HepG2 (cell line): ENCODE results near the gene AGAP1. TPM values are rescaled to one million over a fixed set of nuclear protein-coding genes. Genes with fewer than 3 reads are reported as not detected.

Source experiments
- ATAC-seq: fragments of 200-7000 bp; cut with Tn5 transposase; 3 replicates; pipeline ENCODE4 v1.9.1; 2020; ENCODE audit warnings: mild to moderate bottlenecking, moderate library complexity
- BruUV-seq: library from RNA; stranded (reverse); fragments of 400-500 nt; replicated peaks from 2 replicates; lab custom pipeline; 2021; lab: Mats Ljungman, UMichigan
- CTCF ChIA-PET: fragments of 300-600 bp; formaldehyde crosslinking; extraction: SDS; loops from one replicate; lab custom pipeline; 2021; ENCODE audit warnings: low total read pairs, inconsistent platforms, low intra/inter-chr PET ratio; lab: Yijun Ruan, JAX
- POLR2A ChIA-PET: fragments of 350-600 bp; sonication (Branson Sonifier 250); formaldehyde crosslinking; loops from one replicate; lab custom pipeline; 2020; ENCODE audit warnings: antibody characterized with exemption, inconsistent platforms; lab: Yijun Ruan, JAX
- DNase-seq: peaks from one replicate; pipeline ENCODE4 v3.0.0-alpha.2; 2015; ENCODE audit warnings: low spot score
- FAIRE-seq: peaks from 3 replicates; lab custom pipeline; 2011; peaks lifted over from hg19 to GRCh38; lab: Jason Lieb, UNC
- H2AFZ ChIP-seq: one replicate; pipeline ENCODE4 v1.6.1; 2011; ENCODE audit warnings: low read length, inconsistent platforms
- H3K27ac ChIP-seq: fragments of 300-600 bp; 3 replicates; pipeline ENCODE4 v1.8.0; 2011; ENCODE audit warnings: mixed run types, mild to moderate bottlenecking, mixed read lengths, low read length, inconsistent platforms; ENCODE audit not compliant: insufficient read depth; ENCODE audit errors: extremely low read length
- H3K27me3 ChIP-seq, 2 experiments: fragments of 200-600 bp in 1 of 2; 2 replicates in 1 of 2; 3 replicates in 1 of 2; pipeline versions ENCODE4 v1.6.0 to v1.8.0; 2011; ENCODE audit warnings: low read length in 2 of 2, mild to moderate bottlenecking in 2 of 2, moderate library complexity in 2 of 2, inconsistent platforms in 1 of 2; ENCODE audit not compliant: insufficient read depth in 2 of 2, control insufficient read depth in 1 of 2
- H3K36me3 ChIP-seq, 2 experiments: fragments of 200-600 bp in 1 of 2; replicated peaks in 1 of 2; 2 replicates in 1 of 2; 3 replicates in 1 of 2; pipeline versions ENCODE4 v1.5.1 to v1.8.0; 2011; ENCODE audit warnings: low read length in 2 of 2, inconsistent platforms in 1 of 2; ENCODE audit not compliant: insufficient read depth in 2 of 2, control insufficient read depth in 1 of 2
- H3K4me1 ChIP-seq: 2 replicates; pipeline ENCODE4 v1.5.1; 2012; ENCODE audit warnings: low read length, inconsistent platforms; ENCODE audit not compliant: insufficient read depth
- H3K4me2 ChIP-seq: 2 replicates; pipeline ENCODE4 v1.6.0; 2011; ENCODE audit warnings: low read depth, low read length, inconsistent platforms
- H3K4me3 ChIP-seq, 3 experiments: fragments of 200-600 bp in 1 of 3; sonication (generic), shearing (Covaris generic) in 1 of 3; replicated peaks in 1 of 3; 2 replicates each; pipeline ENCODE4 v1.5.1; 2011 to 2016; ENCODE audit warnings: low read length in 3 of 3, inconsistent platforms in 2 of 3, low read depth in 2 of 3, mild to moderate bottlenecking in 2 of 3, control low read depth in 1 of 3, mixed read lengths in 1 of 3; ENCODE audit not compliant: insufficient read depth in 1 of 3
- H3K79me2 ChIP-seq: one replicate; pipeline ENCODE4 v1.6.1; 2011; ENCODE audit warnings: low read length, inconsistent platforms; ENCODE audit not compliant: insufficient read depth
- H3K9ac ChIP-seq: 2 replicates; pipeline ENCODE4 v1.6.0; 2011; ENCODE audit warnings: mild to moderate bottlenecking, low read depth, low read length, inconsistent platforms; ENCODE audit not compliant: insufficient read depth
- H3K9me3 ChIP-seq: 2 replicates; pipeline ENCODE4 v1.5.1; 2012; ENCODE audit warnings: mild to moderate bottlenecking, low read length
- H4K20me1 ChIP-seq: 2 replicates; pipeline ENCODE4 v1.6.0; 2011; ENCODE audit warnings: inconsistent platforms, mild to moderate bottlenecking, low read length, moderate library complexity; ENCODE audit not compliant: insufficient read depth
- FOXP4 ChIP-seq: sonication (generic); formaldehyde crosslinking; IDR thresholded peaks from 2 replicates; pipeline ENCODE4 v1.4.0; 2020; ENCODE audit warnings: missing genetic modification reagents
- HNF4A ChIP-seq: sonication (generic); formaldehyde crosslinking; IDR thresholded peaks from 2 replicates; pipeline ENCODE4 v1.4.0; 2020; ENCODE audit warnings: missing genetic modification reagents
- MED1 ChIP-seq: sonication (generic); formaldehyde crosslinking; IDR thresholded peaks from 2 replicates; pipeline ENCODE4 v1.4.0; 2020; ENCODE audit warnings: missing genetic modification reagents
- ZKSCAN8 ChIP-seq: IDR thresholded peaks from 2 replicates; pipeline ENCODE4 v1.6.1; 2016; ENCODE audit warnings: borderline replicate concordance, missing genetic modification reagents, missing compliant biosample characterization
- ZNF24 ChIP-seq: fragments of 450-650 bp; IDR thresholded peaks from 2 replicates; pipeline ENCODE4 v1.6.1; 2017; ENCODE audit warnings: antibody characterized with exemption, mild to moderate bottlenecking
- ZNF597 ChIP-seq: sonication (generic); formaldehyde crosslinking; IDR thresholded peaks from 2 replicates; pipeline ENCODE4 v1.5.0; 2020; ENCODE audit warnings: missing genetic modification reagents
- WGBS: methylation state at CpG from one replicate; pipeline ENCODE4 v1.1.6; 2017; ENCODE audit warnings: low lambda C conversion rate; 5-methylcytosine and 5-hydroxymethylcytosine counted together
- in situ Hi-C: cut with HindIII; loops from 2 replicates; pipeline ENCODE4 v1.10.0; 2017; ENCODE audit warnings: low pct_unique_long_range_greater_than_20kb; ENCODE audit not compliant: extremely low pct_ligation_motif_present
- intact Hi-C: fragments of 100-400 bp; cut with micrococcal nuclease; formaldehyde crosslinking; loops from one replicate; pipeline ENCODE4 v1.10.0; 2022; ENCODE audit not compliant: unreplicated experiment
- polyA plus RNA-seq, 8 experiments: library from polyadenylated mRNA; depleted of rRNA in 3 of 8; stranded (reverse) in 7 of 8; unstranded in 1 of 8; fragments of >200 nt; fragmentation: Illumina TruSeq in 4 of 8; extraction: Trizol in 4 of 8; gene quantifications; 2 replicates each; pipeline versions ENCODE4 v1.2.1 to v1.2.3, GENCODE V29; 2011 to 2016; ENCODE audit warnings: low read depth in 4 of 8, missing spikeins in 1 of 8, mixed read lengths in 1 of 8; ENCODE audit not compliant: insufficient read depth in 1 of 8
- total RNA-seq, 5 experiments: library from RNA; depleted of rRNA; stranded (reverse); fragments of >200 nt; fragmentation: Illumina TruSeq; extraction: Trizol; gene quantifications; 2 replicates each; pipeline ENCODE4 v1.2.3, GENCODE V29; 2016; ENCODE audit warnings: low read depth in 1 of 5
- TF ChIP-seq, protein P1 (sequence below): sonication (generic); formaldehyde crosslinking; IDR thresholded peaks from 2 replicates; pipeline ENCODE4 v1.8.1; 2023; ENCODE audit warnings: mild to moderate bottlenecking, moderate library complexity, missing genetic modification reagents

AGAP1 gene
- total and polyA plus RNA-seq, 2 of the 13 experiments (the other 11 are each of a cell fraction or from before 2014, with no cell fraction given) = 21.2 to 32.7 TPM

GRCh38 chr2:235541016-235541415, 47.2 kb downstream of the AGAP1 start:
- no TSS peak for BruUV-seq
- no peaks in the 10 kb centered on the region for H3K9me3 ChIP-seq
- H3K27ac ChIP-seq = no peak overlapping the region
- peaks cover 75% of the 10 kb centered on the region for H3K79me2 ChIP-seq
- peaks cover 89% of the 10 kb centered on the region for H3K4me1 ChIP-seq
- POLR2A ChIA-PET = interaction anchor here (1.4 kb wide), 1 partner anchor 11 kb away, joined by 9 read pairs; no protein-coding TSS in a partner anchor
- no peak overlapping the region for H3K9ac ChIP-seq
- CTCF ChIA-PET = no interaction called here
- H3K36me3 ChIP-seq = no peaks in the 10 kb centered on the region
- peaks cover 14% of the 10 kb centered on the region for H4K20me1 ChIP-seq
- DNase-seq (peak; percentile 35), ATAC-seq (no peak), FAIRE-seq (no peak)
- TF ChIP-seq MED1 (CRISPR knock-in tag) (0 out of 2 replicates have a peak, but pooled peaks have one; percentile 28), ZNF597 (CRISPR knock-in tag) (no peak), FOXP4 (CRISPR knock-in tag) (no peak), ZNF24 (no peak), ZKSCAN8 (no peak), HNF4A (CRISPR knock-in tag) (peak; percentile 34; the same call in 1 of the 2 replicates)
- TF ChIP-seq, protein P1, sequence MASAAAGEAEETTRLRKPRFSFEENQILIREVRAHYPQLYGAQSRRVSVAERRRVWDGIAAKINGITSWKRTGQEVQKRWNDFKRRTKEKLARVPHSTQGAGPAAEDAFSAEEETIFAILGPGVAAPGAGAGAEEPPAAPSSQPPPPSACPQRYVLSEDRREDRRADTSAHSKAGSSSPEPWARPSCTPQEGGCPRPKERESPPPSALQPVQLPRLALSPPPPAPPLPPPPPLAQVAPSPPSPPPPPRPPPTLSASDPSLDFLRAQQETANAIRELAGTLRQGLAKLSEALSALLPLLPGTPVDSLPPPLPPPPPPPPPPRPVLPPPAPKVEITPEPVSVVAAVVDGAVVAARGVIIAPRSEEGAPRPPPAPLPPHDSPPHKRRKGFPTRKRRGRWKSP (CRISPR knock-in tag) = no peak
- in situ Hi-C loops = no loop called here
- intact Hi-C loops = loop anchor here (5.0 kb wide), 1 partner anchor 36 kb away; no protein-coding TSS in a partner anchor
- 63% methylated on average over 5 of the region's 5 CpGs for WGBS
- peak overlapping the region; percentile 36; the same call in 1 of the 2 replicates for H3K4me2 ChIP-seq
- no peak overlapping the region for H2AFZ ChIP-seq
- no peaks in the 10 kb centered on the region for H3K27me3 ChIP-seq
- H3K4me3 ChIP-seq = no peak overlapping the region
